NOMO-1 (cell line): ENCODE measurements around the gene DYNLRB2.

ENCODE experiments used
- DNase-seq, 2 experiments: peaks; one replicate each; lab custom pipeline; 2025; ENCODE audit not compliant: unreplicated experiment in 2 of 2; lab: John Stamatoyannopoulos, UW

DYNLRB2 gene

GRCh38 chr16:80596507-80597207 lies 55.9 kb downstream of the DYNLRB2 start:
- DNase-seq: no peak

DNA sequence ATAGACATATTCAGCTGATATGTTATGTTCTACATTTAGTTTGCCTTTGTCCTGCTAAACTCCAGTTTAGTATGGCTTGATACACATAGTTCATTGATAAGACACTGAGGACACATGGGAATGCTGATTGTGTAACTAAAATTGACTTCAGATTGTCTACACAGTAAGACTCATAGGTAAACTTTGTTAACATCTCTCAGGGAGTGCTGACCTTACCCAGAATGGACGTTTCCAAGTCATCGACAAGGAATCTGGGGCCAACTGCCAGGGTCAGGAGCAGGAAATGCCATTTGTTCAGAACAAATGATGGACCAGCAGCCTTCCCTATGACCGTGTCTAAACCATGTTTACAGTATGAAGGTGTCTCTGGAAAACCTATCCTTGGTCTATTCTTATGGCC lies 58.7 kb downstream of the DYNLRB2 start:
- no peak for DNase-seq
